Measurements from ENCODE around the gene SUOX. TPM values are rescaled to one million over a fixed set of nuclear protein-coding genes. Genes with fewer than 3 reads are reported as not detected.
"Not testable (repeated sequence)": the region's sequence is repeated elsewhere in the genome, so short reads cannot be mapped to it uniquely, and the experiment has no call there.

Gene SUOX
- total and polyA plus RNA-seq, 8 donors, result 8.4 to 67.7 (median 10.9) TPM

GRCh38 chr12:56040963-56041551 is 44.0 kb downstream of the SUOX start:
- WGBS, 5 donors, result 47 to 60% (median 50%) methylated on average over 14 of the region's 14 CpGs
- Histone ChIP-seq H3K4me1 (peaks cover 12 to 26% (median 19%) of the 10 kb centered on the region in 4 donors), H3K4me3 (peak overlapping the region; percentile 73 to 88 (median 80)), H3K9me3 (no peaks in the 10 kb centered on the region), H3K36me3 (peaks cover 22 to 49% (median 43%) of the 10 kb centered on the region in 4 donors), H3K27ac (peak overlapping the region; percentile 89 to 98 (median 96)), H3K27me3 (no peaks in the 10 kb centered on the region)
- intact Hi-C loops (cut with DNase I; ENCODE audit: low total_unique reads), result no loop called here
- no peak for DNase-seq
- TF ChIP-seq POLR2A (IDR thresholded peaks at IDR 0.05) (no peak), CTCF (IDR thresholded peaks at IDR 0.05) (peak in 1 of 7 experiments; percentile 3), POLR2AphosphoS5 (IDR thresholded peaks at IDR 0.05) (no peak), EP300 (IDR thresholded peaks at IDR 0.05) (no peak)

- no peaks in the 10 kb centered on the region for H3K27me3 ChIP-seq
- intact Hi-C loops (cut with DNase I; ENCODE audit: low total_unique reads), result no loop called here
- 0 to 1% (median 0%) methylated on average over 40 to 50 of the region's 50 CpGs for WGBS, 5 donors
- DNase-seq, result peak; percentile 95 to 100
- peaks cover 22 to 41% (median 37%) of the 10 kb centered on the region in 4 donors for H3K36me3 ChIP-seq
- peaks cover 12 to 27% (median 19%) of the 10 kb centered on the region in 4 donors for H3K4me1 ChIP-seq
- H3K4me3 ChIP-seq, result peak within 1 kb of the TSS; percentile 73 to 88 (median 80)
- H3K9me3 ChIP-seq, result no peaks in the 10 kb centered on the region
- peak within 1 kb of the TSS; percentile 89 to 98 (median 96) for H3K27ac ChIP-seq
- peak in 2 of 4 donors; percentile 71 to 83 for TF ChIP-seq POLR2A (IDR thresholded peaks at IDR 0.05)
- no peak for TF ChIP-seq EP300 (IDR thresholded peaks at IDR 0.05)
- peak in 2 of 7 experiments; percentile 45 to 49 for TF ChIP-seq CTCF (IDR thresholded peaks at IDR 0.05)
- peak; percentile 84 to 99 (median 98) for TF ChIP-seq POLR2AphosphoS5 (IDR thresholded peaks at IDR 0.05)
These were observed 44.7 kb downstream of the SUOX start, which contains the start of gene RPS26 for GRCh38 chr12:56041552-56042429. Gene RPS26 (plus strand): TSS chr12:56041918. CDS start chr12:56042167, 249 bp downstream.

- Histone ChIP-seq H3K4me1 (peaks cover 12 to 34% (median 22%) of the 10 kb centered on the region in 4 donors), H3K36me3 (peaks cover 22 to 35% (median 33%) of the 10 kb centered on the region in 4 donors), H3K27ac (peak overlapping the region; percentile 89 to 98 (median 96)), H3K4me3 (peak overlapping the region; percentile 73 to 88 (median 80))
- DNase-seq; H3K9me3 ChIP-seq; H3K27me3 ChIP-seq; intact Hi-C loops (cut with DNase I; ENCODE audit: low total_unique reads): not testable (repeated sequence)
- WGBS, 5 donors, result 0 to 4% (median 4%) methylated on average over 17 to 20 of the region's 20 CpGs
These were observed 45.3 kb downstream of the SUOX start for GRCh38 chr12:56042430-56042813.

GRCh38 chr12:56042843-56043242 is 45.8 kb downstream of the SUOX start:
- intact Hi-C loops (cut with DNase I; ENCODE audit: low total_unique reads), result no loop called here
- no peak for DNase-seq
- peak overlapping the region; percentile 73 to 88 (median 80) for H3K4me3 ChIP-seq
- TF ChIP-seq CTCF (IDR thresholded peaks at IDR 0.05) (no peak), POLR2A (IDR thresholded peaks at IDR 0.05) (no peak), EP300 (IDR thresholded peaks at IDR 0.05) (no peak), POLR2AphosphoS5 (IDR thresholded peaks at IDR 0.05) (no peak)
- no peaks in the 10 kb centered on the region for H3K27me3 ChIP-seq
- peaks cover 22 to 32% (median 30%) of the 10 kb centered on the region in 4 donors for H3K36me3 ChIP-seq
- peak overlapping the region in 4 of 5 donors; percentile 89 to 98 (median 96) for H3K27ac ChIP-seq
- WGBS, 5 donors, result 12 to 28% (median 22%) methylated on average over 9 of the region's 9 CpGs
- peaks cover 12 to 34% (median 22%) of the 10 kb centered on the region in 4 donors for H3K4me1 ChIP-seq
- H3K9me3 ChIP-seq, result no peaks in the 10 kb centered on the region

All from stomach (tissue), 9 donors.